ENCODE measurements around the gene ZGRF1.

The ZGRF1 gene

DNA sequence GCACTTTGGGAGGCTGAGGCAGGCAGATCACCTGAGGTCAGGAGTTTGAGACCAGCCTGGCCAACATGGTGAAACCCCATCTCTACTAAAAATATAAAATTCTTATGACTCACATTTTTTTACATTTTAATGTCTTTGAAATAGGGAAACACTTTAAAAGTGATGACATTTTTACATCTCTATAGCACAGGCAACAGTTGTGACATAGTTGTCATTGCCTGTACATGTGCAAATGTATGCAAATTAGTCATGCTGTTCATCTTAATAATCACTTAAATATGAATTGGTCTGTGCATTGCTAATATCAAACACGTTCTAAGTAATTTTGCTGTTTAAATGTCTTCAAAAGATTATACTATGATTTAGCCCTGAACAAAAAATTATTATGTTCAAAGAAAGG, 41.7 kb downstream of the ZGRF1 start:
- POLR2A ChIA-PET = no interaction called here
- CTCF ChIA-PET = no interaction called here
- TF ChIP-seq CTBP1 (IDR thresholded peaks at IDR 0.05; ENCODE audit: borderline replicate concordance) (no peak), TARDBP (IDR thresholded peaks at IDR 0.05) (no peak), ARNT (IDR thresholded peaks at IDR 0.05) (no peak), LEF1 (IDR thresholded peaks at IDR 0.05; ENCODE audit: borderline replicate concordance) (no peak)
- TF ChIP-seq, protein P1, sequence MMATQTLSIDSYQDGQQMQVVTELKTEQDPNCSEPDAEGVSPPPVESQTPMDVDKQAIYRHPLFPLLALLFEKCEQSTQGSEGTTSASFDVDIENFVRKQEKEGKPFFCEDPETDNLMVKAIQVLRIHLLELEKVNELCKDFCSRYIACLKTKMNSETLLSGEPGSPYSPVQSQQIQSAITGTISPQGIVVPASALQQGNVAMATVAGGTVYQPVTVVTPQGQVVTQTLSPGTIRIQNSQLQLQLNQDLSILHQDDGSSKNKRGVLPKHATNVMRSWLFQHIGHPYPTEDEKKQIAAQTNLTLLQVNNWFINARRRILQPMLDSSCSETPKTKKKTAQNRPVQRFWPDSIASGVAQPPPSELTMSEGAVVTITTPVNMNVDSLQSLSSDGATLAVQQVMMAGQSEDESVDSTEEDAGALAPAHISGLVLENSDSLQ (IDR thresholded peaks at IDR 0.05) = no peak
- DNase-seq (ENCODE audit: extremely low spot score) = no peak

DNA sequence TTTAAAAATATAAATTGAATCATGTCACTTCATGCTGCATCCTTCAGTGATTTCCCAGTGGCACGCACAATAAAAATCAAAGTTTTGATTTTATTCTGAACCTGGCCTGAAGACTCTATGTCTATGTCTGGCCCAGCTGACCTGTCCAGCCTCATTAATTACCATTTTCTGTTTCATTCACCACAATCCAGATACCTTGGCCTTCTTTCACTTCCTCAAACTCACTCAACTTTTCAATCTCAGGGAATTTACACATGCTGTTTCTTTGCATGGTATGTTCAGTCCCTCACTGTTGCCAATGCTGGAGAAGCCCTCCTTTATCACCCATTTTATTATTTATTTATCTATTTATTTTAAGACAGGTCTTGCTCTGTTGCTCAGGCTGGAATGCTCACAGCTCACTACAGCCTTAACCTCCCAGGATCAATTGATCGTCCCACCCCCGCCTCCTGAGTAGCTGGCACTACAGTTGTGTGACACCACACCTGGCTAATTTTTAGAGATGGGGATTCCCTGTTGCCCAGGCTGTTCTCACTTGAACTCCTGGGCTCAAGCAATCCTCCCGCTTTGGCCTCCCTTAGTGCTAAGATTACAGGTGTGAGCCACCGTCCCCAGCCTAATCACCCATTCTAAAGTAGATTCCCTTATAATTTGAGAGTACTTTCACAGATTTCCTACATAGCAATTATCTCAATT, 43.1 kb downstream of the ZGRF1 start:
- ChIA-PET CTCF (no interaction called here), POLR2A (no interaction called here)
- no peak for DNase-seq (ENCODE audit: extremely low spot score)
- no peak for TF ChIP-seq FOXA1 (IDR thresholded peaks at IDR 0.05)
- TF ChIP-seq NFRKB (IDR thresholded peaks at IDR 0.05) = no peak
- TF ChIP-seq SUZ12 (IDR thresholded peaks at IDR 0.05) = no peak
- no peak for TF ChIP-seq CTBP1 (IDR thresholded peaks at IDR 0.05; ENCODE audit: borderline replicate concordance)
- TF ChIP-seq ELF4 (IDR thresholded peaks at IDR 0.05) = no peak
- no peak for TF ChIP-seq ARNT (IDR thresholded peaks at IDR 0.05)
- TF ChIP-seq TARDBP (IDR thresholded peaks at IDR 0.05) = no peak
- TF ChIP-seq FOXK2 (IDR thresholded peaks at IDR 0.05) = no peak
- TF ChIP-seq ZNF384 (IDR thresholded peaks at IDR 0.05) = no peak
- TF ChIP-seq BHLHE40 (IDR thresholded peaks at IDR 0.05; ENCODE audit: borderline replicate concordance) = no peak
- TF ChIP-seq SP1 (IDR thresholded peaks at IDR 0.05) = no peak
- no peak for TF ChIP-seq FOXM1 (IDR thresholded peaks at IDR 0.05; ENCODE audit: borderline replicate concordance)
- TF ChIP-seq, protein P1 (IDR thresholded peaks at IDR 0.05) = no peak
- TF ChIP-seq HDGF (IDR thresholded peaks at IDR 0.05; ENCODE audit: borderline replicate concordance) = no peak
- TF ChIP-seq LEF1 (IDR thresholded peaks at IDR 0.05; ENCODE audit: borderline replicate concordance) = no peak
- TF ChIP-seq L3MBTL2 (conservative IDR thresholded peaks at IDR 0.05) = no peak

GRCh38 chr4:112592717-112593116, 44.0 kb downstream of the ZGRF1 start:
- CTCF ChIA-PET = no interaction called here
- POLR2A ChIA-PET = no interaction called here
- DNase-seq (ENCODE audit: extremely low spot score) = no peak
- TF ChIP-seq NFRKB (IDR thresholded peaks at IDR 0.05) (no peak), ZNF384 (IDR thresholded peaks at IDR 0.05) (no peak), ELF4 (IDR thresholded peaks at IDR 0.05) (no peak), FOXK2 (IDR thresholded peaks at IDR 0.05) (no peak), ARNT (IDR thresholded peaks at IDR 0.05) (no peak), L3MBTL2 (conservative IDR thresholded peaks at IDR 0.05) (no peak), TARDBP (IDR thresholded peaks at IDR 0.05) (no peak), SP1 (IDR thresholded peaks at IDR 0.05) (no peak), BHLHE40 (IDR thresholded peaks at IDR 0.05; ENCODE audit: borderline replicate concordance) (no peak), FOXM1 (IDR thresholded peaks at IDR 0.05; ENCODE audit: borderline replicate concordance) (no peak), FOXA1 (IDR thresholded peaks at IDR 0.05) (no peak), CTBP1 (IDR thresholded peaks at IDR 0.05; ENCODE audit: borderline replicate concordance) (no peak), LEF1 (IDR thresholded peaks at IDR 0.05; ENCODE audit: borderline replicate concordance) (no peak), SUZ12 (IDR thresholded peaks at IDR 0.05) (no peak), HDGF (IDR thresholded peaks at IDR 0.05; ENCODE audit: borderline replicate concordance) (no peak)
- TF ChIP-seq, protein P1 (IDR thresholded peaks at IDR 0.05) = no peak

DNA sequence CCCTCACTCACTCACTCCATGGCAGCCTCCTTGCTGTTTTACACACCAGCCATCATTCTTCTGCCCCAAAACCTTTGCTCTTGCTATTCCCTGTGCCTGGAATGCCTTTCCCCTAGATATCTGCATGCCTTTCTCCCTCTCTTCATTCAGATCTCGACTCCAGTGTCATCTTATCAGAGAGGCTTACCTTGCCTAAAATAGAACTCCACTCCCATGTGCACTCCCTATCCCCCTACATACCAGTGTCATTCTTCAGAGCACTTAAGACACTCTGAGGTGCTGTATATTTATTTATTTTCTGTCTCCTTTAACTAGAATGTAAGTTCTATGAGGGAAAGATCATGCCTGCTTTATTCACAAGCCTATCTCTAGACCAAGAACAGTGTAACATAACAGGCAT, 45.1 kb downstream of the ZGRF1 start:
- POLR2A ChIA-PET = no interaction called here
- TF ChIP-seq LEF1 (IDR thresholded peaks at IDR 0.05; ENCODE audit: borderline replicate concordance) = no peak
- TF ChIP-seq FOXA1 (IDR thresholded peaks at IDR 0.05) = no peak
- no peak for TF ChIP-seq HDGF (IDR thresholded peaks at IDR 0.05; ENCODE audit: borderline replicate concordance)
- TF ChIP-seq BHLHE40 (IDR thresholded peaks at IDR 0.05; ENCODE audit: borderline replicate concordance) = no peak
- TF ChIP-seq ZNF384 (IDR thresholded peaks at IDR 0.05) = no peak
- CTCF ChIA-PET = no interaction called here
- no peak for DNase-seq (ENCODE audit: extremely low spot score)

- POLR2A ChIA-PET = no interaction called here
- CTCF ChIA-PET = interaction anchor here (1.5 kb wide), 1 partner anchor 16 kb away, joined by 3 read pairs; no protein-coding TSS in a partner anchor
- DNase-seq (ENCODE audit: extremely low spot score) = no peak
- TF ChIP-seq FOXM1 (IDR thresholded peaks at IDR 0.05; ENCODE audit: borderline replicate concordance) (no peak), SUZ12 (IDR thresholded peaks at IDR 0.05) (no peak), SP1 (IDR thresholded peaks at IDR 0.05) (no peak), TARDBP (IDR thresholded peaks at IDR 0.05) (no peak), NFRKB (IDR thresholded peaks at IDR 0.05) (no peak), FOXA1 (IDR thresholded peaks at IDR 0.05) (no peak)
These were observed 47.5 kb downstream of the ZGRF1 start for GRCh38 chr4:112589206-112589605.

DNA sequence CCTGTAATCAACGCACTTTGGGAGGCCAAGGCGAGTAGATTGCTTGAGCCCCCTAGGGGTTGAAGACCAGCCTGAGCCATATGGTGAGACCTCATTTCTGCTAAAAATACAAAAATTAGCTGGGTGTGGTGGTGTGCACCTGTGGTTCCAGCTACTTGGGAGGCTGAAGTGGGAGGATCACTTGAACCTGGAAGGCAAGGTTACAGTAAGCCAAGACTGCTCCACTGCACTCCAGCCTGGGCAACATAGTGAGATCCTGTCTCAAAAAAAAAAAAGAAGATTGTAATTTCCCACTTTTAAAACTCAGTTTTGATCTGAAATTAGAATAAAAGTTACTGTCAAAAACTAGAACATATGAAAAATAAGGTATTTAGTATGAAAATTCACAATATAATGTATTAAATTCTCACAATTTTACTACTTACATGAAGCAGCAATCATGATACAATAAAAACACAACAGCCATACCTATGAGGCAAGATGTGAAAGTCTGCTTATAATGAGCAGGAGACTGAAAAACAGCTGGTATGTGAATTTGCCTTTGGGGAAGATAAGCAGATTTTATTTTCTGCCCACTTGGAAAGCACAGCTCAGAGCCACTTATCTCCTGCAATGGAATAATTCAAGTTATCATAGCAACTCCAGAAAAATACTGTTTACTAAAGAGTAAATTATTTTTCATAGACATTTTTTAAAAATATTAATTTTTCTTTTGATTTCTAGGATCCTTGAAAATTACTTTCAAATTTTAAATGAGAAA, 50.6 kb downstream of the ZGRF1 start:
- POLR2A ChIA-PET = no interaction called here
- CTCF ChIA-PET = interaction anchor here (0.6 kb wide), 1 partner anchor 683 kb away, joined by 7 read pairs; no protein-coding TSS in a partner anchor
- TF ChIP-seq FOXM1 (IDR thresholded peaks at IDR 0.05; ENCODE audit: borderline replicate concordance) = no peak
- TF ChIP-seq CTBP1 (IDR thresholded peaks at IDR 0.05; ENCODE audit: borderline replicate concordance) = no peak
- TF ChIP-seq FOXA1 (IDR thresholded peaks at IDR 0.05) = no peak
- TF ChIP-seq ARNT (IDR thresholded peaks at IDR 0.05) = no peak
- TF ChIP-seq, protein P1 (IDR thresholded peaks at IDR 0.05) = no peak
- no peak for TF ChIP-seq ELF4 (IDR thresholded peaks at IDR 0.05)
- TF ChIP-seq BHLHE40 (IDR thresholded peaks at IDR 0.05; ENCODE audit: borderline replicate concordance) = no peak
- TF ChIP-seq LEF1 (IDR thresholded peaks at IDR 0.05; ENCODE audit: borderline replicate concordance) = no peak
- no peak for TF ChIP-seq SUZ12 (IDR thresholded peaks at IDR 0.05)
- TF ChIP-seq HDGF (IDR thresholded peaks at IDR 0.05; ENCODE audit: borderline replicate concordance) = no peak
- no peak for TF ChIP-seq NFRKB (IDR thresholded peaks at IDR 0.05)
- no peak for TF ChIP-seq FOXK2 (IDR thresholded peaks at IDR 0.05)
- TF ChIP-seq L3MBTL2 (conservative IDR thresholded peaks at IDR 0.05) = no peak
- DNase-seq (ENCODE audit: extremely low spot score) = no peak

All from HEK293T (cell line).